GM12873 (cell line): Measurements from ENCODE around the gene BCAS1.

Source experiments
- CTCF ChIP-seq: IDR thresholded peaks from 2 replicates; pipeline ENCODE4 v1.5.1; 2012; ENCODE audit warnings: low read depth, mild to moderate bottlenecking, moderate library complexity, low read length, control low read depth; ENCODE audit not compliant: insufficient read depth; ENCODE audit errors: missing control alignments

Gene BCAS1

GRCh38 chr20:53926428-53927028 is 143.9 kb downstream of the BCAS1 start:
- no peak for TF ChIP-seq CTCF

GRCh38 chr20:53925651-53926401 is 144.6 kb downstream of the BCAS1 start:
- TF ChIP-seq CTCF, result no peak

DNA sequence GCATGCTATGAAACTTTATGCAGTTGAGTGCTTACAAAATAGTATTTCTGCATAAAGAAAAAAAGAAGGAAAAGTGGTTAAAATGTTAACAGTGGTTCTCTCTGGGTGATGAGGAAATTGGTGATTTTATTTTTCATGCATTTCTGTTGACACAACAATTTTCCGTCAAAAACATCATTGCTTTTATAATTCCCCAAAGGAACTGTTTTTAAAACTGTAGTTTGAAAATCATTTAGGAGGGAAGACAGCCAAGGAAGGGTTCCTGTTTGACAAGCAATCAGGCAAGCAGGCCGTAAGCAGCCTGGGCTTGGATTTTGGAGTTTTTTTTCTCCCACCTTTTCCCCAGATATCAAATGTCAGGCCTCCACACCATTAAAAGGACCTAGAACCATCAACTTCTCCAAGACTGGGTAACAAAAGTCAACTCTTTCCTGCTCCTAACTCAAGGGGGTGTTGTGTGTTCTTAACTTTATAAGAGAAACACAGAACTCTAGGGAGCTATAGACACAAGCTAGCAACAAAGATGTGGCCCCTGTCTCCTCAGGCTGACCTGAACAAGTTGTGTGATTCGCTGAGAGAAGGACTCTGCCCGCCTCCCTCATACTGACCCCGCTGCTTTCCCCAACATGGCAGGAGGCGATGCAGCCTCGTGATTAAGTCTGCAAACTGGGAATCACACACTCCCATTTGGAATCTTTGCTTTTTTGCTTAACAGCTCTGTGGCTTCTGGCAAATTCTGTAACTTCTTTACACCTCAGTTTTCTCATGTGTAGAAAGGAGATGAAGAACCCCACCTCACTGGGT is 146.6 kb downstream of the BCAS1 start:
- TF ChIP-seq CTCF, result no peak

GRCh38 chr20:53922901-53923314 is 147.5 kb downstream of the BCAS1 start:
- TF ChIP-seq CTCF, result no peak

- no peak for TF ChIP-seq CTCF
Measured at GRCh38 chr20:53921443-53921973, 148.9 kb downstream of the BCAS1 start.

DNA sequence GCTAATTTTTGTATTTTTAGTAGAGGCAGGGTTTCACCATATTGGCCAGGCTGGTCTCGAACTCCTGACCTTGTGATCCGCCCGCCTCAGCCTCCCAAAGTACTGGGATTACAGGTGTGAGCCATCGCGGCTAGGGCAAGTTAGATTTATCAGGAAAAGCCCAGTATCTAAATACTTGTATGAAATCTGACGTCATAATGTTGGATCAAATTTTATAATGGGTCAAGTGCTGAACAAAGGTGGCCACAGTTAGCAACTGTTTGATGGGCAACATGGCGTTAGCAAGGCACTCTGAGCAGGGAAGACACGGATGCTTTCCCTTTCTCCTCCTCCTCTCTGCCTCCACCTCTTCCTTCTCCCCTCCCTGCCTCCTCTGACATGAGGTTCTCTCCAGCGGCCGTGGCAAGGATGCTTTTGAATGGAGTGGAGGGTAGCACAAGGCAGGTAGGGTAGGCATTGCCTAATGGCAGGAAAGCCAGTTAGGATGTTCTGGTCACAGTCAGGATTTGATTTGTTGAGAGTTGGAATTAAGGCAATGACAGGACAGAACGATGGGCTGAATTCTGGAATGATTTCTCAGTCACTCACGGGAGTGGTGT is 149.6 kb downstream of the BCAS1 start:
- no peak for TF ChIP-seq CTCF
